HG03354 (cell line): Measurements from ENCODE around the gene ATP2A3.
A peak's percentile ranks its signal among the peaks of the same experiment; 100 is the strongest.

ENCODE experiments used
- ATAC-seq: cut with Tn5 transposase; IDR thresholded peaks from one replicate; pipeline ENCODE4 v1.9.1; 2021; ENCODE audit warnings: mild to moderate bottlenecking; ENCODE audit not compliant: unreplicated experiment, poor library complexity, severe bottlenecking

The ATP2A3 gene

GRCh38 chr17:3964203-3965117 is at the start of gene ATP2A3:
ATP2A3 (minus strand) TSS chr17:3964437; CDS start chr17:3964291, 146 bp downstream.
- peak; percentile 58 for ATAC-seq

- ATAC-seq = no peak
These were observed 46.5 kb upstream of the ATP2A3 start for GRCh38 chr17:4010754-4011153.

- ATAC-seq = no peak
These were observed 45.0 kb upstream of the ATP2A3 start for GRCh38 chr17:4009186-4009785.

- ATAC-seq = no peak
These were observed 44.4 kb upstream of the ATP2A3 start for GRCh38 chr17:4008441-4009185.

GRCh38 chr17:4008082-4008435 is 43.8 kb upstream of the ATP2A3 start:
- no peak for ATAC-seq

- no peak for ATAC-seq
These were observed 43.3 kb upstream of the ATP2A3 start for GRCh38 chr17:4007346-4008081.

GRCh38 chr17:4006745-4007211 is 42.5 kb upstream of the ATP2A3 start:
- ATAC-seq = no peak

- ATAC-seq = no peak
These were observed 41.9 kb upstream of the ATP2A3 start for GRCh38 chr17:4006165-4006589.

GRCh38 chr17:4005296-4006164 is 41.3 kb upstream of the ATP2A3 start:
- no peak for ATAC-seq

GRCh38 chr17:4004517-4005295 is 40.5 kb upstream of the ATP2A3 start:
- no peak for ATAC-seq

GRCh38 chr17:4003501-4004421 is 39.5 kb upstream of the ATP2A3 start:
- no peak for ATAC-seq

GRCh38 chr17:4003131-4003500 is 38.9 kb upstream of the ATP2A3 start:
- no peak for ATAC-seq

GRCh38 chr17:4001048-4001590 is 36.9 kb upstream of the ATP2A3 start:
- ATAC-seq = no peak

GRCh38 chr17:3998436-3998835 is 34.2 kb upstream of the ATP2A3 start:
- no peak for ATAC-seq

- ATAC-seq = no peak
These were observed 30.8 kb upstream of the ATP2A3 start for GRCh38 chr17:3995067-3995466.

GRCh38 chr17:3994221-3994576 is 30.0 kb upstream of the ATP2A3 start:
- ATAC-seq = no peak
